IPS-15b (cell line): Measurements from ENCODE around the gene SDK1.

Experiments used
- H3K27me3 ChIP-seq: one replicate; pipeline ENCODE4 v1.6.1; 2013; ENCODE audit warnings: low read length; ENCODE audit not compliant: control insufficient read depth, insufficient read depth
- H3K36me3 ChIP-seq: one replicate; pipeline ENCODE4 v1.6.1; 2013; ENCODE audit warnings: low read length; ENCODE audit not compliant: control insufficient read depth, insufficient read depth
- H3K4me1 ChIP-seq: one replicate; pipeline ENCODE4 v1.6.1; 2013; ENCODE audit warnings: mild to moderate bottlenecking, low read length; ENCODE audit not compliant: control insufficient read depth, insufficient read depth
- H3K4me3 ChIP-seq: one replicate; pipeline ENCODE4 v1.5.1; 2013; ENCODE audit warnings: low read depth, low read length
- H3K9ac ChIP-seq: one replicate; pipeline ENCODE4 v1.6.1; 2013; ENCODE audit warnings: low read depth, mild to moderate bottlenecking, low read length
- H3K9me3 ChIP-seq: one replicate; pipeline ENCODE4 v1.6.1; 2013; ENCODE audit warnings: mild to moderate bottlenecking, low read length; ENCODE audit not compliant: control insufficient read depth, insufficient read depth

The SDK1 gene

DNA sequence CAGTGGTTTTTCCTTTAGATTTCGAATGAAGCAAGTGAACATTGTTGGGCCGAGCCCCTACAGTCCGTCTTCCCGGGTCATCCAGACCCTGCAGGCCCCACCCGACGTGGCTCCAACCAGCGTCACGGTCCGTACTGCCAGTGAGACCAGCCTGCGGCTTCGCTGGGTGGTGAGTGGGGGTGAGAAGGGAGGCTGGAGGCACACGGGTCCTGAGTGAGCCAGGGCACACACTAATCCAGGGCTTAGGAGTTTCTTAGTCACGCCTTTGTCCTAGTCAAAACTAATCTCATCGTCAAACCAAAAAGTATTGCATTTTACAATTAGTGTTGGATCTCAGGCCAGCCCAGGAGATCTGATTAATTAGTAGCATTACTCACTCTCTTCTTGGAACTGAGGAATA is 812.2 kb downstream of the SDK1 start:
- H3K9ac ChIP-seq = no peak overlapping the region
- H3K27me3 ChIP-seq = no peaks in the 10 kb centered on the region
- no peaks in the 10 kb centered on the region for H3K9me3 ChIP-seq
- no peaks in the 10 kb centered on the region for H3K4me1 ChIP-seq
- no peak overlapping the region for H3K4me3 ChIP-seq
- H3K36me3 ChIP-seq = no peaks in the 10 kb centered on the region

GRCh38 chr7:4113976-4114375 is 812.9 kb downstream of the SDK1 start:
- no peak overlapping the region for H3K4me3 ChIP-seq
- H3K9ac ChIP-seq = no peak overlapping the region
- no peaks in the 10 kb centered on the region for H3K9me3 ChIP-seq
- no peaks in the 10 kb centered on the region for H3K4me1 ChIP-seq
- no peaks in the 10 kb centered on the region for H3K27me3 ChIP-seq
- no peaks in the 10 kb centered on the region for H3K36me3 ChIP-seq

GRCh38 chr7:4115442-4115841 is 814.4 kb downstream of the SDK1 start:
- Histone ChIP-seq H3K4me3 (no peak overlapping the region), H3K27me3 (no peaks in the 10 kb centered on the region), H3K9me3 (no peaks in the 10 kb centered on the region), H3K36me3 (no peaks in the 10 kb centered on the region), H3K9ac (no peak overlapping the region), H3K4me1 (no peaks in the 10 kb centered on the region)

DNA sequence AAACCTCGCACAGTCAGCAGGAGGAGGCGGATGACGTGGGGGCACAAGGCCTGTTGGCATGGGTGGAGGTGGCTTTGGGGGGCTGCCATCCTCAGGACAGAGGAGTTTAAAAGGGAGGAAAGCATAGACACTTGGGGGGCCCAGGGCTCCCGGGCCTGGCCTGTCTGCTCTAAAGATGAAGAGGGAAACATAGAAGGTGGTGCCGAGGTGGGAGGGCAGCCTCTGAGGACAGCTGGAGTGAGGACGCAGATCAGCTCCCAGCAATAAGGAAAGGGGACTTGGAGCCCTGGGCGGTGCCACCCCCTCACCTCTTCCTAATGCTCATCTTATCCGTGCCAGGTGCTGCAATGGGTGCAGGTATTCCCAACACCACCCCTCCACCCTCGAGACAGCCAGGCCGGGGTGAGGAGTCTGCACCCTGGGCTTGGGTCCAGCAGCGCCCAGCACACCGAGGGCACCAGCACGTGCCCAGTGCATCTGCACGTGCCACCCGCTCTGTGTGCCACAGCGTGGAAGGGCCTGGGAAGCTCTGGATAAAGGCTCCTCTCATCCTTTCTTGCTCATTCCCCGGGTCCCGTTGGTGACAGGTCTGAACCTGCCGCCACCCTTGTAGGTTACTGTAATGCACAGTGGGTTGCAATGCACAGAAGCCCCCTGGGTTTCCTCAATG is 815.0 kb downstream of the SDK1 start:
- H3K36me3 ChIP-seq = no peaks in the 10 kb centered on the region
- H3K4me1 ChIP-seq = no peaks in the 10 kb centered on the region
- H3K9me3 ChIP-seq = no peaks in the 10 kb centered on the region
- H3K4me3 ChIP-seq = no peak overlapping the region
- H3K9ac ChIP-seq = no peak overlapping the region
- H3K27me3 ChIP-seq = no peaks in the 10 kb centered on the region

DNA sequence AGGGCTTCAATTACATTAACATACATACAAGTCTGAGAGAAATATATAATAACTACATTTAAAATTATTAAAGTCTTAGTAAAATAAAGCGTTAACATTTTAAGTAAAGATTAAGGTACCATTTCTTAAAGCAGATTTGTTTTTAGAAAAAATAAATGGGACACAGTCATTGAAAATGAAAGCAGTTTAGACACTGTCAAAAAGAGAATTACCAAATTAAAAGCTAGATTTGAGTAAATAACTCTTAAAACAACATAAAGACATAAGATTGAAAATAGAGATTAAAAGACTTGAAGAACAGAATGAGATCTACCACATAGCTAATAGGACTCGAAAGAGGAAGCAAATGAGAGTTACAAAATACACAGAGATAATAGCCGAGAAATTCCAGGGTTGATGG is 818.8 kb downstream of the SDK1 start:
- H3K9ac ChIP-seq = no peak overlapping the region
- H3K9me3 ChIP-seq = no peaks in the 10 kb centered on the region
- H3K4me1 ChIP-seq = no peaks in the 10 kb centered on the region
- no peaks in the 10 kb centered on the region for H3K27me3 ChIP-seq
- H3K4me3 ChIP-seq = no peak overlapping the region
- H3K36me3 ChIP-seq = peaks cover 2% of the 10 kb centered on the region

DNA sequence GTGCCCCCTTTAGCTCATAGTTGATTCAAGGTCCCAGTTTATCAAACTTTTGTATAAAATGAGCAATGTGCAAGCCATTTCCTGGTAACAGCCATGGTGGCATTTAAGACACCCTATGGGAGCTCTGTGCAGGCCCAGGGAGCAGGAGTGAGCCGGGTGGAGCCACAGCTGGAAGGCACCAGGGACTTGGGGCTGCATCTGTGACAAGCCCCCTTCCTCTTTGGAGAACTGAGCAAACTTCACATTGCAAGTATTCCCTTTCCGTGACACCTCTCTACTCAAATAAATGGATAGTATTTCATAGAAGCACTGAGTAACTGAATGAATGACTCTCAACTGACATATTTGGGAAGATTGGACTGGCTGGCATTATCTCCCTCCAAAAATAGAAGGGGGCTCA is 822.3 kb downstream of the SDK1 start:
- Histone ChIP-seq H3K4me1 (no peaks in the 10 kb centered on the region), H3K27me3 (no peaks in the 10 kb centered on the region), H3K9ac (no peak overlapping the region), H3K36me3 (peaks cover 2% of the 10 kb centered on the region), H3K4me3 (no peak overlapping the region), H3K9me3 (no peaks in the 10 kb centered on the region)

DNA sequence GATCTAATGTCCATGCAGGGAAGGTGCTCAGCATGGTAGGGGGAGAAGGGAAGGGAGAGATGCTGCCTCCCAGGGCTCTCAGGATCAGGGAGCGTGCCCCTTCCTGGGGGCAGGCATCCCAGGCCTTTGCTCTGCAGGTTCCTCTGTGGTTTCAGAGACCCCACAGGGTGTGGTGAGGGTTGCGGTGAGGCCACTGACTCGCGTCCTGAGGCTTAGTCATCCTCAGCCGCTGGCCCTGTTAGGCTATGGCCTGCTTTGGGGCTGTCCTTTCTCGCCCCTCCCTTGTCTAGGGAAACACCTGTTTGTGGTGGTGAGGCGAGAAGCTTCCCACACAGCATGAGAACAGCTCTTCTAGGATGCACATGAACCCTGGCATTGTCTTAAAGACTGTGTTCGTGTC is 822.8 kb downstream of the SDK1 start:
- Histone ChIP-seq H3K27me3 (no peaks in the 10 kb centered on the region), H3K4me1 (no peaks in the 10 kb centered on the region), H3K9me3 (no peaks in the 10 kb centered on the region), H3K9ac (no peak overlapping the region), H3K36me3 (peaks cover 2% of the 10 kb centered on the region), H3K4me3 (no peak overlapping the region)

DNA sequence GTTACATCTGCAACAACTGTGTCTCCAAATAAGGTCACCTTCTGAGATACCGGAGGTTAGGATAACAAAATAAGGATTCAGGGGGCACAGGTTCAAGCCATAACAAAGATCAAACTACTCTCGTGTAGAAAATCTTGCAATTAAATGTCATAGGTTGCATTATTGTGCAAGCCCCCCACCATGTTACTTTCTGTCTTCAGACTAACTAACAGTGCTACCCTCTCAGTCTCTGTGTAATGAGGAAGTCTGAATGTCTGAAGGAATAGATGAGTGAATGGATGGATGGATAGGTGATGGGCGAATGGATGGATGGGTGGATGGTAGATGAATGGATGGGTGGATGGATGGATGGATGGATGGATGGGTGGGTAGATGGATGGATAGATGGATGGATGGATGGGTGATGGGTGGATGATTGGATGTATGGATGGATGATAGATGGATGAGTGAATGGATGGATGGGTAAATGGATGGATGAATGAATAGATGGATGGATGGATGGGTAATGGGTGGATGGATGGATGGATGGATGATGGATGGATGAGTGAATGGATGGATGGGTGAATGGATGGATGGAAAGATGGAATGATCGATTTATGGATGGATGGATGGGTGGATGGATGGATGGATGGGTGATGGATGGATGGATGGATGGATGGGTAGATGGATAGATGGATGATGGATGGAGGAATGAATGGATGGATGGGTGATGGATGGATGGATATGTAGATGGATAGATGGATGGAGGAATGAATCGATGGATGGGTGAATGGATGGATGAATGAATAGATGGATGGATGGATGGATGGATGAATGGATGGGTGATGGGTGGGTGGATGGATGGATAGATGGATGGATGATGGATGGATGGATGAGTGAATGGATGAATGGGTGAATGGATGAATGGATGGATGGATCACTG is 823.8 kb downstream of the SDK1 start:
- Histone ChIP-seq H3K9me3 (no peaks in the 10 kb centered on the region), H3K4me3 (no peak overlapping the region), H3K9ac (no peak overlapping the region), H3K27me3 (no peaks in the 10 kb centered on the region), H3K36me3 (peaks cover 2% of the 10 kb centered on the region), H3K4me1 (no peaks in the 10 kb centered on the region)

- no peaks in the 10 kb centered on the region for H3K9me3 ChIP-seq
- no peaks in the 10 kb centered on the region for H3K4me1 ChIP-seq
- no peaks in the 10 kb centered on the region for H3K27me3 ChIP-seq
- no peak overlapping the region for H3K4me3 ChIP-seq
- no peak overlapping the region for H3K9ac ChIP-seq
- peaks cover 2% of the 10 kb centered on the region for H3K36me3 ChIP-seq
Observed at GRCh38 chr7:4127909-4128560, 827.0 kb downstream of the SDK1 start.

GRCh38 chr7:4129481-4130122 is 828.5 kb downstream of the SDK1 start:
- no peaks in the 10 kb centered on the region for H3K9me3 ChIP-seq
- no peaks in the 10 kb centered on the region for H3K27me3 ChIP-seq
- H3K4me1 ChIP-seq = no peaks in the 10 kb centered on the region
- no peak overlapping the region for H3K4me3 ChIP-seq
- H3K36me3 ChIP-seq = no peaks in the 10 kb centered on the region
- no peak overlapping the region for H3K9ac ChIP-seq

DNA sequence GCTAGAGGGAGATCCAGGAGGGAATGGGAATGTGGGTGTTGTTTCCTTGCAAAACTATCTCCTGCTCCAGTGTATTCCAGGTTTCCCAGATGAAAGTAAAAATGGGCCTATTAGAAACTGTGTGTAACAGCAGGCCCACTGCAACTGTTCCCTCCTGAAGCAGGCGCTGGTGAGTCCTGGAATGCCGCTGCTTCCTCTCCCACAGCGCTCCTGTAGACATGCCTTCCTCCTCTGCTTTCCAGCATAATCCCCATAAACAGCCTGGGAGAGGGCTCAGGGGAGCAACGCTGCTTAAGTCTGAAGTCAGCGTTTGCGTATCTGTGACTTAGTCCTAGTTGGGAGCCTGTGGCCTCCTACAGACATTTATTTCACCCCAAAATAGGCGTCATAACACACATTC is 830.0 kb downstream of the SDK1 start:
- Histone ChIP-seq H3K9ac (no peak overlapping the region), H3K27me3 (no peaks in the 10 kb centered on the region), H3K9me3 (no peaks in the 10 kb centered on the region), H3K4me1 (peaks cover 5% of the 10 kb centered on the region), H3K4me3 (no peak overlapping the region), H3K36me3 (no peaks in the 10 kb centered on the region)
